Panc1 (cell line): ENCODE results near the gene CD177. TPM values are rescaled to one million over a fixed set of nuclear protein-coding genes. Genes with fewer than 3 reads are reported as not detected.
"Not testable (repeated sequence)": the region's sequence is repeated elsewhere in the genome, so short reads cannot be mapped to it uniquely, and the experiment has no call there.

Source experiments
- ATAC-seq: fragments of 200-7000 bp; cut with Tn5 transposase; 2 replicates; pipeline ENCODE4 v1.9.1; 2020; ENCODE audit warnings: mild to moderate bottlenecking, moderate library complexity
- BruUV-seq: library from RNA; stranded (reverse); fragments of 400-500 nt; replicated peaks from 2 replicates; lab custom pipeline; 2021; lab: Mats Ljungman, UMichigan
- CTCF ChIA-PET: fragments of 300-600 bp; sonication (Branson Sonifier 250); formaldehyde crosslinking; loops from one replicate; lab custom pipeline; 2022; ENCODE audit warnings: antibody characterized with exemption; lab: Charles Lee
- POLR2A ChIA-PET: fragments of 300-600 bp; sonication (Branson Sonifier 250); formaldehyde crosslinking; loops from one replicate; lab custom pipeline; 2022; ENCODE audit warnings: antibody characterized with exemption; lab: Charles Lee
- DNase-seq: peaks from one replicate; pipeline ENCODE4 v3.0.0-alpha.2; 2010; ENCODE audit warnings: low read depth, low spot score
- H3K27ac ChIP-seq: 2 replicates; pipeline ENCODE4 v1.5.1; 2011; ENCODE audit warnings: mild to moderate bottlenecking, low read length, inconsistent platforms
- H3K27me3 ChIP-seq: fragments of 200-500 bp; sonication (Bioruptor generic); 2 replicates; pipeline ENCODE4 v1.6.0; 2014; ENCODE audit warnings: low read length, inconsistent platforms; ENCODE audit not compliant: control insufficient read depth, insufficient read depth
- H3K36me3 ChIP-seq: fragments of 200-500 bp; sonication (Bioruptor generic); 2 replicates; pipeline ENCODE4 v1.5.1; 2014; ENCODE audit warnings: inconsistent platforms, mild to moderate bottlenecking, low read length, moderate library complexity; ENCODE audit not compliant: control insufficient read depth, insufficient read depth
- H3K4me1 ChIP-seq: 2 replicates; pipeline ENCODE4 v1.5.1; 2011; ENCODE audit warnings: inconsistent platforms, mild to moderate bottlenecking, low read length, moderate library complexity; ENCODE audit not compliant: control insufficient read depth, insufficient read depth
- H3K4me3 ChIP-seq, 2 experiments: 2 replicates each; pipeline ENCODE4 v1.5.1; 2011 to 2012; ENCODE audit warnings: low read depth in 2 of 2, low read length in 2 of 2, mild to moderate bottlenecking in 2 of 2, inconsistent platforms in 1 of 2, moderate library complexity in 1 of 2
- H3K9me3 ChIP-seq: fragments of 200-500 bp; sonication (Bioruptor generic); 2 replicates; pipeline ENCODE4 v1.5.1; 2014; ENCODE audit warnings: low read depth, mild to moderate bottlenecking, inconsistent platforms, low read length, moderate library complexity; ENCODE audit not compliant: control insufficient read depth, insufficient read depth
- POLR2AphosphoS5 ChIP-seq: IDR thresholded peaks from 2 replicates; pipeline ENCODE4 v1.6.1; 2012; ENCODE audit warnings: mild to moderate bottlenecking, low read depth, low read length, moderate library complexity
- SIN3A ChIP-seq: IDR thresholded peaks from 2 replicates; pipeline ENCODE4 v1.6.1; 2012; ENCODE audit warnings: low read depth, mild to moderate bottlenecking, low read length, moderate library complexity, borderline replicate concordance; ENCODE audit not compliant: insufficient read depth
- TCF7L2 ChIP-seq: IDR thresholded peaks from 2 replicates; pipeline ENCODE4 v1.6.1; 2011; ENCODE audit warnings: mild to moderate bottlenecking, low read depth, low read length, inconsistent platforms
- in situ Hi-C: cut with HindIII; loops from 2 replicates; pipeline ENCODE4 v1.10.0; 2016; ENCODE audit warnings: low sequenced_read_pairs, low pct_unique_long_range_greater_than_20kb
- intact Hi-C: fragments of 100-400 bp; cut with micrococcal nuclease; formaldehyde crosslinking; loops from one replicate; pipeline ENCODE4 v1.10.0; 2022; ENCODE audit not compliant: unreplicated experiment
- total RNA-seq: library from RNA; stranded (reverse); gene quantifications from one replicate; pipeline ENCODE4 v1.2.1, GENCODE V29; 2021; ENCODE audit not compliant: unreplicated experiment
- TF ChIP-seq, protein P1 (sequence below): fragments of 450-650 bp; IDR thresholded peaks from 2 replicates; pipeline ENCODE4 v1.5.1; 2017; ENCODE audit warnings: mild to moderate bottlenecking
- TF ChIP-seq, protein P2 (sequence below), 2 experiments: IDR thresholded peaks; 2 replicates each; pipeline ENCODE4 v1.6.1; 2011 to 2012; ENCODE audit warnings: low read depth in 2 of 2, control low read depth in 1 of 2, low read length in 1 of 2, mild to moderate bottlenecking in 1 of 2, moderate library complexity in 1 of 2; ENCODE audit not compliant: insufficient read depth in 1 of 2

The CD177 gene
- total RNA-seq, 1 experiment from 2014 or later: 0.28 TPM

DNA sequence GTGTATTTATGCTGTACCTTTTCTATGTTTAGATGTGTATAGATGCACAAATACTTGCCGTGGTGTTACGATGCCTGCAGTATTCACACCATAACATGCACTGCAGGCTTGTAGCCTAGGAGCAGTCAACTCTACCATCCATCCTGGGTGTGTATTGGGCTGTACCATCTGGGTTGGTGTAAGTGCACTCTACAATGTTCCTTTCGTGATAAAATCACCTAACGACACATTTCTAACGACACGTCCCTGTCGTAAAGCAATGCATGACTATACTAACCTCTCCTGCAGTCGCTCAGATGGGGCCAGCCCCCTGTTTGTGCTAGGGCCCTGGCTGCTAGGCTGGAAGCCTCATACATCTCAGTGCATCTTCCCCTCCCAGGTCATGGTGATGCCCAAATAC, 18.4 kb downstream of the CD177 start:
- Histone ChIP-seq H3K4me1 (no peaks in the 10 kb centered on the region), H3K9me3 (no peaks in the 10 kb centered on the region), H3K27ac (no peak overlapping the region), H3K36me3 (no peaks in the 10 kb centered on the region), H3K4me3 (no peak overlapping the region), H3K27me3 (peaks cover 2% of the 10 kb centered on the region; the same call in 1 of the 2 replicates)
- CTCF ChIA-PET: no interaction called here
- BruUV-seq: no TSS peak
- in situ Hi-C loops (no loop called here), intact Hi-C loops (no loop called here)
- DNase-seq (no peak), ATAC-seq (no peak)
- TF ChIP-seq TCF7L2 (no peak), POLR2AphosphoS5 (no peak), SIN3A (no peak)
- TF ChIP-seq, protein P1, sequence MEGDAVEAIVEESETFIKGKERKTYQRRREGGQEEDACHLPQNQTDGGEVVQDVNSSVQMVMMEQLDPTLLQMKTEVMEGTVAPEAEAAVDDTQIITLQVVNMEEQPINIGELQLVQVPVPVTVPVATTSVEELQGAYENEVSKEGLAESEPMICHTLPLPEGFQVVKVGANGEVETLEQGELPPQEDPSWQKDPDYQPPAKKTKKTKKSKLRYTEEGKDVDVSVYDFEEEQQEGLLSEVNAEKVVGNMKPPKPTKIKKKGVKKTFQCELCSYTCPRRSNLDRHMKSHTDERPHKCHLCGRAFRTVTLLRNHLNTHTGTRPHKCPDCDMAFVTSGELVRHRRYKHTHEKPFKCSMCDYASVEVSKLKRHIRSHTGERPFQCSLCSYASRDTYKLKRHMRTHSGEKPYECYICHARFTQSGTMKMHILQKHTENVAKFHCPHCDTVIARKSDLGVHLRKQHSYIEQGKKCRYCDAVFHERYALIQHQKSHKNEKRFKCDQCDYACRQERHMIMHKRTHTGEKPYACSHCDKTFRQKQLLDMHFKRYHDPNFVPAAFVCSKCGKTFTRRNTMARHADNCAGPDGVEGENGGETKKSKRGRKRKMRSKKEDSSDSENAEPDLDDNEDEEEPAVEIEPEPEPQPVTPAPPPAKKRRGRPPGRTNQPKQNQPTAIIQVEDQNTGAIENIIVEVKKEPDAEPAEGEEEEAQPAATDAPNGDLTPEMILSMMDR: no peak
- TF ChIP-seq, protein P2, sequence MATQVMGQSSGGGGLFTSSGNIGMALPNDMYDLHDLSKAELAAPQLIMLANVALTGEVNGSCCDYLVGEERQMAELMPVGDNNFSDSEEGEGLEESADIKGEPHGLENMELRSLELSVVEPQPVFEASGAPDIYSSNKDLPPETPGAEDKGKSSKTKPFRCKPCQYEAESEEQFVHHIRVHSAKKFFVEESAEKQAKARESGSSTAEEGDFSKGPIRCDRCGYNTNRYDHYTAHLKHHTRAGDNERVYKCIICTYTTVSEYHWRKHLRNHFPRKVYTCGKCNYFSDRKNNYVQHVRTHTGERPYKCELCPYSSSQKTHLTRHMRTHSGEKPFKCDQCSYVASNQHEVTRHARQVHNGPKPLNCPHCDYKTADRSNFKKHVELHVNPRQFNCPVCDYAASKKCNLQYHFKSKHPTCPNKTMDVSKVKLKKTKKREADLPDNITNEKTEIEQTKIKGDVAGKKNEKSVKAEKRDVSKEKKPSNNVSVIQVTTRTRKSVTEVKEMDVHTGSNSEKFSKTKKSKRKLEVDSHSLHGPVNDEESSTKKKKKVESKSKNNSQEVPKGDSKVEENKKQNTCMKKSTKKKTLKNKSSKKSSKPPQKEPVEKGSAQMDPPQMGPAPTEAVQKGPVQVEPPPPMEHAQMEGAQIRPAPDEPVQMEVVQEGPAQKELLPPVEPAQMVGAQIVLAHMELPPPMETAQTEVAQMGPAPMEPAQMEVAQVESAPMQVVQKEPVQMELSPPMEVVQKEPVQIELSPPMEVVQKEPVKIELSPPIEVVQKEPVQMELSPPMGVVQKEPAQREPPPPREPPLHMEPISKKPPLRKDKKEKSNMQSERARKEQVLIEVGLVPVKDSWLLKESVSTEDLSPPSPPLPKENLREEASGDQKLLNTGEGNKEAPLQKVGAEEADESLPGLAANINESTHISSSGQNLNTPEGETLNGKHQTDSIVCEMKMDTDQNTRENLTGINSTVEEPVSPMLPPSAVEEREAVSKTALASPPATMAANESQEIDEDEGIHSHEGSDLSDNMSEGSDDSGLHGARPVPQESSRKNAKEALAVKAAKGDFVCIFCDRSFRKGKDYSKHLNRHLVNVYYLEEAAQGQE (IDR thresholded peaks at IDR 0.05; ENCODE audit: insufficient read depth in 1 of 2, low read depth in 2 of 2, low read length in 1 of 2): no peak
- POLR2A ChIA-PET: no interaction called here

DNA sequence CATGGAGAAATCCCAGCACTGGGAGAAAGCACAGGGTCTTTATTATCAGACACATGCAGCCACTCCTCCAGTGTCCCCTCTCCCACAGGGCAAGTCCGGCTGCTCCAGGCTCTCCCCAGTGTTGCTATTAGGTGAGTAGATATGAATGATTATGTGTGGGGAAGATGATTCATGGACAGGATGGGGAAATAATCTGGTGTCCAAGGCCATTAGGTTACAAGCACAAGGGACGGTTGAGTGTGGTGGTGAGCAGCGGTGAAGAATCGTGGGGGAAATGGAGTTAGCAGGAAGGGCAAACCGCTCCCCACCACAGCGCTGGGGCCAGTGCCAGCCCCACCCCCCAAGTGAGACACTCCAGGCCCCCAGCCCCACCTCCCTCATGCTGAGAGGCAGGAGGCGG, 19.0 kb downstream of the CD177 start:
- Histone ChIP-seq H3K27ac (no peak overlapping the region), H3K4me3 (no peak overlapping the region), H3K9me3 (no peaks in the 10 kb centered on the region), H3K27me3 (peaks cover 2% of the 10 kb centered on the region; the same call in 1 of the 2 replicates), H3K4me1 (no peaks in the 10 kb centered on the region), H3K36me3 (no peaks in the 10 kb centered on the region)
- DNase-seq: no peak
- intact Hi-C loops: no loop called here
- ChIA-PET POLR2A (no interaction called here), CTCF (no interaction called here)
- no peak for ATAC-seq
- no TSS peak for BruUV-seq
- in situ Hi-C loops: no loop called here
- TF ChIP-seq POLR2AphosphoS5 (no peak), SIN3A (no peak), TCF7L2 (no peak)
- TF ChIP-seq, protein P2 (IDR thresholded peaks at IDR 0.05; ENCODE audit: insufficient read depth in 1 of 2, low read depth in 2 of 2, low read length in 1 of 2): no peak
- TF ChIP-seq, protein P1: no peak

DNA sequence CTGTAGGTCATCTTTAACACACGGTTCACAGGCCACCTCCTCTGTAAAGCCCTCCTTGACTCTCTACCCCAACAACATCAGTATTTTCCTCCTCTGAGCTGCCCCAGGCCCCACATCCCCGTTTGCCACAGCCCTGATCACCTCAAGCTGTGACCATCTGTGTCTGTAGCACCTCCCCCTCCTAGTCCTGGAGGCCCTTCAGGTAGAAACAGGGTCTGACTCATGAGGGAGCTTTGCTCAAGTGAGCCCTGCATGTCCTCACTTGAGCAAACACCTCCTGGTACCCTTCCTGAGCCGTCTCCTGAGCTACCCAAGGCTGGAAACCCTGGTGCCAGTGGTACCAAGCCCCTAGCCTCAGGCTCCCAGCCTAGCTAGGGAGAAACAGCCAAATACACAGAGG, 24.1 kb downstream of the CD177 start:
- BruUV-seq, POLR2A ChIA-PET, DNase-seq, in situ Hi-C loops, H3K36me3 ChIP-seq, intact Hi-C loops, H3K27ac ChIP-seq, H3K4me3 ChIP-seq, ATAC-seq, H3K27me3 ChIP-seq, H3K4me1 ChIP-seq, CTCF ChIA-PET, H3K9me3 ChIP-seq: not testable (repeated sequence)
